Epithelial cell of prostate (primary cell): Measurements from ENCODE around the gene ATPAF1.
"Not testable (repeated sequence)": the region's sequence is repeated elsewhere in the genome, so short reads cannot be mapped to it uniquely, and the experiment has no call there.

Experiments
- DNase-seq: peaks from one replicate; pipeline ENCODE4 v3.0.0-alpha.2; 2011; ENCODE audit warnings: low read depth, low spot score
- H3K27ac ChIP-seq: fragments of 450-650 bp; 2 replicates; pipeline ENCODE4 v1.5.1; 2017; ENCODE audit warnings: mild to moderate bottlenecking

ATPAF1 gene

DNA sequence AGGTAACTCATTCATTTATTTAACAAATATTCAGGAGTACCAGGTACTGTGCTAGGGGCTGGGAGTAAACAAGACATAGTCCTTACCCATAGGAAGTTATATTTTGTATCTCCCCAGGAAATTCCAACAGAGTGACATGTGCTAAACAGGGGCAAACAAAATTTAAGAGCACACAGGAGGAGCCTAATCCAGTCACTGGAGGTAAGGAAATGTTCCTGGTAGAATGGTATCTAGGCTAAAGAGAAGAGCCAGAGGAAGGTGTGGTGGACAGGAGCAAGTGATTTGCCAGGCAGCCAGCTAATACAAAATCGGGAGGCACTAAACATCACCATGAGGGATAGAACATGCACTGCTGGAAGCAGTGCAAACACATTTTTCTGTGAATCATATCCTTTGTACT lies 13.9 kb upstream of the ATPAF1 start:
- DNase-seq, result no peak
- H3K27ac ChIP-seq, result no peak overlapping the region

DNA sequence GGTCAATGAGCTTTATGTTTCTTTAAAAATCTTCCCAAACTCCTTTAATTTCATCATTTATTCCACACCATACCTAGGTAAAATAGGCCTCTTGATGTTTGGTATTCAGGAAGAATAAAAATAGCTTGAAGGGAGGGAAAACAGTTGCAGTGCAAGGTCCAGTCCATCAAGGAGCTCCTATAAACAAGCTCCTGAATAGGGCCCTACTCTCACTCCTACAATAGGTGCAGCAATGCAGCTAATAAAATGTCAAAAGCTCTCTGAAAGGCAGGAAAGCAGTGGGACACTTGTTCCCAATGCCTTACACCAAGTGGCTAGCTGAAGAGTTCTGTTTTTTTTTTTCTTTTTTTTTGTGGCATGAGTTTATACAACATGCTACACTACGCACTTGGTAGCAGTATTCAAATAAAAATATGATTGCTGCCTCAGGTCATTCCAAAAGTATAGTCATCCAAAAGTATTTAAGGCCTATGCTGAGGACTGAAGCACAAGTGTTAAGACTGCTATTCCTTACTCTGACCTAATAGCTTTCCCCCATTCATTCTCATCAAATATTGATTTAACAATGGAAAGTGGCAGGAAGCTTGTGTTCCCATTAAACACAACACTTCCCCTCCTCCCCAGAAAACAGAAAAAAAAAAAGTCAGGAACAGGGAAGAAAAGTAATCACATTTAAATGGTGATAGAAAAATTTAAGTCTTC lies 13.3 kb upstream of the ATPAF1 start:
- no peak overlapping the region for H3K27ac ChIP-seq
- no peak for DNase-seq

DNA sequence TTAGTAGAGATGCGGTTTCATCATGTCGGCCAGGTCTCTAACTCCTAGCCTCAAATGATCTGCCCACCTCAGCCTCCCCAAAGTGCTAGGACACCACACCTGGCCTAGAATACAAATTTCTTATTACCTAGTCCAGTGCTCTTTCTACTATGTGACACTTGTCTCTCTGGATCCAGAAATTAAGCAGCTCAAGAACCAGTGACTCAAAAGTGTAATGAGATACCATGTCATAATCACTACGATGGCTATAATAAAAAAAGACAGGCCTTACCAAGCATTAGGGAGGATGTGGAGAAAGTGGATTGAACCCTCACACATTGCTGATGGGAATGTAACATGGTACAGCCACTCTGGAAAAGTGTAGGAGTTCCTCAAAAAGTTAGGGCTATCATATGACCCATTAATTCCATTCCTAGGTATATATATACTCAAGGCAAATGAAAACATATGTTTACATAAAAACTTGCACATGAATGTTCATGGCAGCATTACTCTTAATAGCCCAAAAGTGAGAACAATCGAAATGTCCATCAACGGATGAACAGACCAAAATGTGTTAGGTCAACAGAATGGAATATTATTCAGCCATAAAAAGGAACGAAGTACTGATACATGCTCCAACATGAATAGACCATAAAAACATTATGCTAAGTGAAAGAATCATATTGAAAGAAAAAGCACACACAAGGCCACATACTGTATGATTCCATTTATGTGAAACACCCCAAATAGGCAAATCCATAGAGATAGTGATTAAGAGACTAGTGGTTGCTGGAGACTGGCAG lies 11.8 kb upstream of the ATPAF1 start:
- no peak overlapping the region for H3K27ac ChIP-seq
- DNase-seq, result no peak

DNA sequence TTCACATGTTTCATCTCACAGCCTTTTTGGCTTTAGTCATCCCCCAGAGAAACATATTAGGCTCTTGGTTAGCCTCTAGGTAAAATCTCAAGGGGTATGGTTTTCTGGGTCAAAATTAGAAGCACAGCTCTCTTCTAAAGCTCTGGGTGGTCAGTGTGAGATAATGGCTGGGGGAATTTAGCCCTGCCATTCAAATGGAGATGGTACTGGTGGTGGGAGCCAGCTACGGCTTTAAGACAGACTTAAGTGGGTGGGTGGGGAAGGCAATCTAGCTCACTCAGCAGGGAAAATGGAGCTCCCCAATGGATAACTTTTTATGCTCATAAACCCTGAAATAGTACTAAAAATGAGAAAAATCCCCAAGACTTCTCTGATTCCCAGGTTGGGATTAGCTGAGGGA lies 9.2 kb upstream of the ATPAF1 start:
- H3K27ac ChIP-seq, result no peak overlapping the region
- DNase-seq, result no peak

DNA sequence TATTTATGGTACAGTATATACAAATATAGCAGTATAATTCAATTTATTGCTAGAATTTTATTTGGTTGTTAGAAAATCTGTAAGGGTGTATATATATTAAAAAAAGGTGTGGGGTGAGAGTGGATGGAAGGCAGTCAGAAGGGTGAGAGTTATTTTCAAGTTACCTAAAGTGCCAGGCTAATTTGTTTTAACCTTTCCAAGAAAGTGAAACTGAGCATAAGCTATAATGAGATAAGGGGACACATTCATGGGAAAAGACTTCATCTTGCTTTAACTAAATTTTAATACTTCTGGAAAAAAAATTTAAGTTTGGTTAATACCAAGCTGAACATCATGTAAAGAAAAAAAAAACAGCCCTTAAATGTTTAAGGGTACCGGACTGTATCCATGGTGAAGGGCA lies 8.4 kb upstream of the ATPAF1 start:
- DNase-seq, result no peak
- no peak overlapping the region for H3K27ac ChIP-seq

DNA sequence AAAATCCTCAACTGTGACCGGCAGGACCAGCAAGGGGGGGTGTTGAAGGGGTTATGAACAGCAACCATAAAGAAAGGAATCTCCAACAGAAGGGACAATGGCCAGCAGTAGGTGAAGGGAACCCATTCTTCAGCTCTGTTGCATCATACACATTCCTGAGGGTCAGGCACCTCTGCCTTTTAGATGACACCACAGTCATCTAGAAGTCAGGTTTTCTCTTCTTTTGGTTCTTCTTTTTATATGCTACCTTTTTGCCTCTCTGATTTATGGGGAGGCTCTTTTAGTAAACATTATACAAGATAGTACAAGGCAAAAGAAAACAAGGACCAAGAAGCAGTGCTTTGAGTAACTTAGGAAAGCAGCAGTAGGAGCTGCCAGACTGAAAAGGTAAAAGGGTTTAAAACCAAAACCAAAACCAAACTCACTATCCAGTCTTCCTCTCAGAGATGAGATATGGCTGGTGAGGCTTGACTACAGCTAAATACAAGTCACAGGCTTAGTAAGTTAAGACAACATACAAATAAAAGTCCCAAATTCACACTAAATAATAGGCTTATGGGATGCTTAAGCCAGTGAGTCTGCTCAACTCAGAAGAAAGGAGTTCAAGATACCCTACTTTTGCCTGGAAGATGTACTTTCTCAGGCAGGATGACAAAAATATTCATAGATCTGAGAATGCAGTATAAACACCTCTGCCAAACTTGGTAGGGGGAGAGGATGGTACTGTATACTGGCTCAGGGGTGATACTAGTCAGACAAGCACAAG lies 7.6 kb upstream of the ATPAF1 start:
- H3K27ac ChIP-seq, result peak overlapping the region; percentile 0
- no peak for DNase-seq

DNA sequence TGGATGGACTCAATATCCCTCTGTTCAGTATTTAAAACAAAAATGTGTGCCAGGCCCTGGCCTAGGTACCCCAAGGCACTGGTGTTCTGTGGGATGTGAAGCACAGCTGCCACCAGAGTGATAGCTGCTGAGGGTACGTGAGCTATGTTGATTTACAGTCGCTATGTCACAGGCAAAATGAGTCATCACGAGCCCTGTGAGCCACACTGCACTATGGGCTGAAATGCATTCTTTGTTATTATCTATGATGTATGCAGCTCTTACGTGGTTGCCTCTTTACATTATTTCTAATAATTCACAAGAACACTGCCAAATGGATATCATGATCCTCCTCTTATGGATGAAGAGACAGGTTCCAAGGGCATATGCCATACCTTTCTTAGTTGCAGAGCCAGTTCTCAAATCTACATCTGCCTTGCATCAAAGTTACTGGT lies 5.6 kb upstream of the ATPAF1 start:
- no peak overlapping the region for H3K27ac ChIP-seq
- no peak for DNase-seq

DNA sequence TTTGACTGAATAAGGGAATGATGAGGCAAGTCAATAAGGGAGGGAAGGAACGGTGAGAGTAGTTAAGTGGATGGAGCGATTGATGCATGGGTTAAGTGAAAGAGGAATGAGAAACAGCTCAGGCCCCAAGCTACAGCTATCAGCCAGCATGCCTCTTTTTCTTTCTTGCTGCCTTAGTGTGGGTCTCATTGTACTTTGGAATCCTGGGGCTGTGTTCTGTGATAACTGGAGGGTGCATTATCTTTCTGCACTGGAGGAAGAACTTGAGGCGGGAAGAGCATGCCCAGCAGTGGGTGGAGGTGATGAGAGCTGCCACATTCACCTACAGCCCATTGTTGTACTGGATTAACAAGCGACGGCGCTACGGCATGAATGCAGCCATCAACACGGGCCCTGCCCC lies 4.5 kb upstream of the ATPAF1 start:
- no peak for DNase-seq

DNA sequence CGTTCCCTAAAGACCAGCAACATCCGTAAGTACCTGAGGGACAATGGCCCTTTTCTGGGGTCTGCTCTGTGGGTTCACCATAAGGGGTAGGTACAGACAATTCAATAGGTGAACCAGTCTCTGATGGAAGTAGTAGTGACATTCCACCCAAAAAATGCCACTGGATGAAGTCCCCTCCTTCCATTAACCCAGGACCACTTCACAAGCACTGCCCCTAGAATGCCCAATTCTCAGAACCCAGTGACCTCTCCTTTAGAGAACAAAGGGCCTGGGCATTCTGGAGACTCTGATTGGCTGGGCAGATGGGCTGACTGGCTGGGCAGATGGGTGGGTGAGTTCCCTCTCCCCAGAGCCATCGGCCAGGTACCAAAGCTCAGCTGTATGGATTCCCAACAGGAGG lies 3.4 kb upstream of the ATPAF1 start, which contains the start of gene TEX38:
TEX38 (plus strand) TSS at position 301 of the 400 bp plus-strand sequence; CDS start at position 382, 81 bp downstream.
- no peak for DNase-seq
- no peak within 1 kb of the TSS for H3K27ac ChIP-seq

More for the DNA sequence above, 4.5 kb upstream of the ATPAF1 start:
- H3K27ac ChIP-seq, result no peak overlapping the region

DNA sequence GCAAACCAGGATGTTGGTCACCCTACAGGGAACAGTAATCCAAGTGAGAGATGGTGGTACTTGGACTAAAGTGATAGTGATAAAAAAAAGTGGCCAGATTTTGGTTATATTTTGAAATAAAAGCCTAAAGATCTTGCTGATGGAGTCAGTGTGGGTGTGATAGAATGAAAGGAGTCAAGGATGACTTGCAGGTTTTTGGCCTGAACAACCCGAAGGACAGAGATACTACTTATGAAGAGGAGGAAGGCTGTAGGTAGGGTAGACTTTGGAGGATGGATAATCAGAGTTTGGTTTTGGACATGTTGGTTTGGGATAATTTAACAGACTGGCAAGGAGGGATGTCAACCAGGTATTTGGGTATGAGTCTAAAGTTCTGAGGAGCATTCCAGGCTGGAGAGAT lies 2.0 kb upstream of the ATPAF1 start:
- DNase-seq, result no peak
- no peak overlapping the region for H3K27ac ChIP-seq

DNA sequence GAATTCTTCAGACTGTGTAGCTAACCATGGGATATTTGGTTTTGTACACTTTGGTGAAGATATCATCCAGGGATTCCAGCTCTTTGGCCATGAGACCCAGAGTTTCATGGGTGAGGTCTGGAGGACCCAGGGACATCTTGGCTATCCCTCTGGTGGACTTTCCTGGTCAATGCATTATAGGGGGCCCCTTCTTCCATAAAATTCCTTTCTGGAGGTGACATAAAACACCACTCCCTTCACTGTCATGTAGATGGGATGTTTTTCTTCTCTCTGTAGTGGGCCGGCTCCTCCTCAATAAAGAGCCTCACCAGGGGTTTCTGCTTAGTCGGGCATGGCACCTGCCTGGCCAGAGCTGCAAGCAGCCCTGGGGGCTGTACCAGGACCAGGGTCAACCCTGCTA lies 2.2 kb downstream of the ATPAF1 start:
- no peak for DNase-seq
- no peak overlapping the region for H3K27ac ChIP-seq

DNA sequence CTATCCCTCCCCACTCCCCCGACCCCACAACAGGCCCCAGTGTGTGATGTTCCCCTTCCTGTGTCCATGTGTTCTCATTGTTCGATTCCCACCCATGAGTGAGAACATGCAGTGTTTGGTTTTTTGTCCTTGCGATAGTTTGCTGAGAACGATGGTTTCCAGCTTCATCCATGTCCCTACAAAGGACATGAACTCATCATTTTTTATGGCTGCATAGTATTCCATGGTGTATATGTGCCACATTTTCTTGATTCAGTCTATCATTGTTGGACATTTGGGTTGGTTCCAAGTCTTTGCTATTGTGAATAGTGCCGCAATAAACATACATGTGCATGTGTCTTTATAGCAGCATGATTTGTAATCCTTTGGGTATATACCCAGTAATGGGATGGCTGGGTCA lies 5.2 kb downstream of the ATPAF1 start:
- DNase-seq, H3K27ac ChIP-seq: not testable (repeated sequence)

DNA sequence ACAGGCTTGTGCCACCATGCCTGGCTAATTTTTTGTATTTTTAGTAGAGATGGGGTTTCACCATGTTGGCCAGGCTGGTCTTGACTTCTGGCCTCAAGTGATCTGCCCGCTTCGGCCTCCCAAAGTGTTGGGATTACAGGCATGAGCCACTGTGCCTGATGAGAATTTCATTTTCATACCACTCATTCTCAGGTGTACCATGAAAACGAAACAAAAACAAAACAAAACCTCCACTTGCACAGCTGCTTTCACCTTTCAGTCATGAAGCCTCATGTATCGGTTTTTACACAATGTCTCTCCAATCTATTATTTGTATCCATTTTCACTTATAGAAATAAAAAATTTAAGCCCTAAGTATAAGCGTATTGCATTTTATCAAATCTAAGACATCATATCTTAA lies 8.0 kb downstream of the ATPAF1 start:
- not testable (repeated sequence) for H3K27ac ChIP-seq, DNase-seq

DNA sequence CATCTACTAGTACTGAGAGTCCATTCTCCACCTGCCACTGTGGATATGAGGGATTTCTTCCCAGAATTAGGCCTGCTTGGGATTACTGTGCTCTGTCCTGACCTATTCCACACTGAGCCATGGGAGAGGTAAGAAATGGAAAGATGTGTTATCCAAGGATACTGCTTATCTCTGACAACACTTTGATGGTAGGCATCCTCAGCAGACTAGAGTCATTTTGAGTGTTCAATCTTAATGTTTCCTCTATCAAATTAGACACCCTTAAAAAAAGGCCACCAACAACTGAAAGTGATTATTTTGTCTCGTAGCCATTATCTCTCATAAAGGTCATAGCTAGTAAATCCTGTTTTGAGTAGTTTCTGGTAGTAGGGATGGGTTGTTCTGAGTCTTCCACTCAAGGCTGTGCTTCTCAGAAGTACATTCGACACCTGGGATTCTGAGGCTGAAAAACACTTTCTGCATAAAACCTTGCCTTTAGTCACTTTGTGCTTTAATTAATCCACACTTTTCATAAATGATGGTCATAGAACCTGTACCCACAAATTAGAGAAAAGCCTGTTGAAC lies 8.8 kb downstream of the ATPAF1 start:
- no peak overlapping the region for H3K27ac ChIP-seq
- no peak for DNase-seq

DNA sequence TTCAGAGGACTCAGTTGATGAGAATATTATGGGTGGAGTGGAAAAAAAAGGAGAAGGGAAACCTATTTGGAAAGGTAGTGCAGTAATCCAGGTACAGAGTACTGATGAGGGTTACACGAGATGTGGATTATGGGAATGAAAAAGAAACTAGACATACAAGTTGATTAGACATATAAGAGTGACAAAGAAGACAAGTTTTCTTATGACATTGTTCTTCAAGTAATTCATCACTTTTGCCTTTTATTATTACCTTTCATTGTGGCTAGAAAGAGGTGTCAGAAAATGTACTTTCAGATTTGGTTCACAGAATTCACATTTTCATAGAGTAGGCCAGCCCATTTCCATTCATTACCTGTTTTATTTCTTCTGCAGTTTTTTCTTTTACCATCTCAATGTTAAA lies 10.4 kb downstream of the ATPAF1 start:
- no peak for DNase-seq
- no peak overlapping the region for H3K27ac ChIP-seq

DNA sequence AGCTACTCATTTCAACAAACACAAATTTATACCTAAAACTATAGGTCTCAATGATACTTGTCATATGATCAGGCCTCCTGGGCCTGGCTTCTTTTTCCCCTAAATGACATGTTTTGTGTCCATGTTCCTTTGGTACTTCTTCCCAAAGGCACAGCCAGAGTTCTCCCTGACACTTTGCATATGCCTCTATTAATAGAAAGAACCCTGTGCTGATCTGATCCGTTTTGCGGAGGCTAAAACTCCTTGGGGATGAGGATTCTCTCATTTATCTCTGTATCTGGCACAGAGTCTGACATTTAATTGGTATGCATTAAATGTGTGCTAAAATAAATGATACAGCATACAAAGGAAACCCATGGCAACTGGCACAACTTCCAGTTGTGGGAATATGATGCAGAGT lies 11.5 kb downstream of the ATPAF1 start:
- H3K27ac ChIP-seq, result no peak overlapping the region
- no peak for DNase-seq

DNA sequence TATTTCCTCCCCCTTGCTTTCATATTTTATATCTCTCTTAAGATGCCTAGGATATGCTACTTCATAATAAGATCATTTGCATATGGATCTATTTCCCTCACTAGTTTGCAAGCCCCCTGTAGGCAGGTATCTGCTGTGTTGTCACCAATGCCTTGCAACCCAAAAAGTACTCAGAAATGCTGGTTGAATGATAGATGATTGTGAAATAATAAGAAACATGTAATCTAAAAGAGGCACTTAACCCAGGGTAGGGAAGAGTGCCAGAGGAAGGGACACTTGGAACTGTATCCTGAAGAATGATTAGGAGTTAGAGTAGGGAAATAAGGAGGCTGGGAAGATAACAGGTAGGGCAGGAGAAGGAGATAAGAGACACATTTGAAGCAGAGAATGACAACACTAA lies 12.3 kb downstream of the ATPAF1 start:
- no peak for DNase-seq
- H3K27ac ChIP-seq, result no peak overlapping the region

DNA sequence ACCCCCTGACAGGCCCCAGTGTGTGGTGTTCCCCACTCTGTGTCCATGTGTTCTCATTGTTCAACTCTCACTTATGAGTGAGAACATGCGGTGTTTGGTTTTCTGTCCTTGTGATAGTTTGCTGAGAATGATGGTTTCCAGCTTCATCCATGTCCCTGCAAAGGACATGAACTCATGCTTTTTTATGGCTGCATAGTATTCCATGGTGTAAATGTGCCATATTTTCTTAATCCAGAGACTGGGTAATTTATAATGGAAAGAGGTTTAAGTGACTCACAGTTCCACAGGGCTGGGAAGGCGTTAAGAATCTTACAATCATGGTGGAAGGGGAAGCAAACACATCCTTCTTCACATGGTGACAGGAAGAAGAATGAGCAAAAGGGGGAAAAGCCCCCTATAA lies 13.5 kb downstream of the ATPAF1 start:
- DNase-seq, H3K27ac ChIP-seq: not testable (repeated sequence)

DNA sequence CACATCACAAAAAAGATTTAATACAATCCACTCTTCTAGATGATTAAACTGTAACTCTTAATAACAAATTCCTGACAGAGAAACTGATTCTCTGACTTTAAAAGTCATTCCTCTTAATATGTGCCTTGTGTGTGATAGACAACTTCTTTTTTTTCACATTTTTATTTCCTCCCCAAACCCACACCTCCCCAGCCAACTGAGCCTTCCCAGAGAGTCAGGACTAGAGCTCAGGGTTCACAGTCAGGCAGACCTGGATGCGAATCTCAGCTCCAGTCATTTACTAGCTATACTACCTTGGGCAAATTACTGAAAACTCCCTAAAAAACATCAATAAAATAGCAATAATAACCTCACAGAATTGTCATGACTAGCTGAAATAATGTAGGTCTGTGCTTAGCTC lies 14.2 kb downstream of the ATPAF1 start:
- no peak for DNase-seq
- no peak overlapping the region for H3K27ac ChIP-seq

DNA sequence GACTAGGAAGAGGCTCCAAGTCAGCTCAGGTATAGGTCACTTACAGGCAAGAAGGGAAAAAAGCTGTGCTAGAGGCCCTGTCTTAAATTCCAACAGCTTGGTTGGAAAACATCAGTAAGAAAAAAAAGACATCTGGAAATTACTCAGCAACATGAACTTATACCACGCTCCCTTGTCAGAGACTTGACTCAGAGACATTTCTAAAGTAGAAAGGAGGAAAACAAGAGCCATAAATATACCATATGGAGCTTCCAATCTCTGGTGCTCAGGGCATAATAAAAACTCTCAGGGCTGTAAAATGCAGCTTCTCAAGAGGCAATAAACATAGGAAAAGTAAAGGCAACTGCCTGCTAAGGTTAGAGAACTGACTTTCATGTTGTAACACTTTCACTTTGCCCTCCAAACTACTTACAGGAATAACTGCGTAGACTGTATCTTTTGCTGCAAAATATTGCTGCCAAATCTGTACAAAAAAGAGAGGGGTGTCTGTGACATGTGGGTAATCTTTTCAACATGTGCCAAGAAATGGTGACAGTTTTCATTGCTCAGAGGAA lies 14.7 kb downstream of the ATPAF1 start:
- no peak overlapping the region for H3K27ac ChIP-seq
- DNase-seq, result no peak
